GM18517 (cell line): ENCODE measurements around the gene NPC2.
"Not testable (repeated sequence)": the region's sequence is repeated elsewhere in the genome, so short reads cannot be mapped to it uniquely, and the experiment has no call there.

Source experiments
- ATAC-seq: cut with Tn5 transposase; IDR thresholded peaks from one replicate; pipeline ENCODE4 v1.9.1; 2021; ENCODE audit warnings: mild to moderate bottlenecking, moderate library complexity; ENCODE audit not compliant: unreplicated experiment

Gene NPC2

GRCh38 chr14:74472601-74473000 lies 20.5 kb downstream of the NPC2 start:
- no peak for ATAC-seq

DNA sequence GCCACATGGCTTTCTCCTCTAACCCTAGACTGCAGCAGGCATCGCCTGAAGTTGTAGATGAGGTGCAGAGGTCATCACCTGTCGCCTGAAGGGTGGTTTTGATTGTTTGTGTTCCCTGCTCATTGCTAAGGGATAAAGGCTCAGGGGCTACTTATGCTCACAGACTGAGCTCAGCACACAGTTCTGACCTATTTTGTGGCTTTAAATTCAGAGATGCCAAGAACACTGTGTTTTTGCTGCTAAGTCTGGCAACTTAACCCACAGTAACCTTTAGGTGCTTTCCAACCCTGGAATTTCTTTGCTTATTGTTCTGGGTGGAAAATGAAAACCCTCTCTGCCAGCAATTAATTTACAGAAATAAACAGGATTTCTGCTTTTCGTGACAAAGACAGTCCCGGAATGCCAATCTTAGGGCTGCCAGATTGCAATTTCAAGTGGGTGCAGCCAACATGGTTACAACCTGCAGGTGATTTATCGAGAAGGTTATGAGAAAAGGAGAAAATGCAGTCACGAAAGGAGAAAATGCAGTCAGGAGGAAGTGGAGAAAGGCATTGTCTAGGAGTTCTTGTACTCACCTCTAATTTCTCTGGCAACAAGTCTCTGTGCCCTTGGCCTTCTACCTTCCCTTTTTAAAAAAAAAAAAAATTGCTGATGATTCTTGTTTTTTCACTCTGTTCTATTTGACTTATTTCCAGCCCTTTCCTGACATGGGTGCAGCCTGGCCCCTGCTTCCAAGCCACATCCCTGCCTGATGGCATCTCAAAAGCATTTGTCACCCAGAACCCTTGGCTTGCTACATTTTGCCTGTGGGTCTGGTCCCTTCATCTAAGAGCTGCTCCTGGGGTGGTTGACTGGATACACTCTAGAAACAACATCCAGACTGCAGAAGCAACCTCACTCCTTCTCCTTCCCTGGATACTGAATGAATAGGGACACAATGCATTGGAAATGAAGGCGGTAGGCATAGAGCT lies 23.3 kb downstream of the NPC2 start:
- ATAC-seq = no peak

DNA sequence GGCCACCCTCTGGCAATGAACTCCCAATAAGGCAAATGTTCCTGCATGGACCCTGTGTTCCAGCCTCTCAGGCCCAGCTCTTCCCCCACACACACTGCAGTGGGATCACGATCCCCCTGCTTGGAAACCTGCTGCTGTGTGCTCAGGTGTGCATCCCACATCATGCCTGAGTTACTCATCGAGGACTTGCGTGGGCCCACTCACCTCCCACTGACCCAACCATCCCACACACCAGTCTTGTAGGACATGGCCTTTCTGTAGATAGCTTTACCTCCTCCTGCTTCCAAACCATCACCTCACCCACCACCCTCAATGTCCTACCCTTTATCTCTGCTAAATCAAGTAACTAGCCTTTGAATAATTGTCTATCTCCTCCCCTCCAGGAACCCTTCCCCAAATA lies 24.6 kb downstream of the NPC2 start:
- no peak for ATAC-seq

DNA sequence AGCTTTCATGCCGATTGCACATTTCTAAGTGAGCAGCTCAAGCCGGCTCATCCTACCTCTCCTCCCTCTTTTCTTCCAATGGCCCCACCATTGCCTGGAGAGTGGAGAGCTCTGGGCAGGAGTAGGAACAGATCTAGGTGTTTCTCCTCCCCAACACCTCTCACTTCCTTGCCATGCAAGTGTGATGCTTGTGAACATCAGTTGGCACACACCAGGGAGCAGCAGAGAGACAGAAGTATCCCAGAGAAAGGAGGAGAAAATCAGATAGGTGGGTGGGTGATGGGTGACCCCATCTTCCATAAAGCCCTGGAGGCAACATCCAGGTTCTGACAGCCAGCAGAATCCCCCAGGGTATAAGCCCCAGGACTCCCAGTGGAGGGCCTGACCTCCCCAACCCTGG lies 27.8 kb downstream of the NPC2 start:
- no peak for ATAC-seq

GRCh38 chr14:74464785-74465184 lies 28.3 kb downstream of the NPC2 start:
- no peak for ATAC-seq

GRCh38 chr14:74463697-74464096 lies 29.4 kb downstream of the NPC2 start:
- no peak for ATAC-seq

- ATAC-seq = no peak
Measured at GRCh38 chr14:74462993-74463392, 30.1 kb downstream of the NPC2 start.

GRCh38 chr14:74459976-74460375 lies 33.1 kb downstream of the NPC2 start:
- no peak for ATAC-seq

GRCh38 chr14:74459289-74459946 lies 33.7 kb downstream of the NPC2 start:
- ATAC-seq = no peak

DNA sequence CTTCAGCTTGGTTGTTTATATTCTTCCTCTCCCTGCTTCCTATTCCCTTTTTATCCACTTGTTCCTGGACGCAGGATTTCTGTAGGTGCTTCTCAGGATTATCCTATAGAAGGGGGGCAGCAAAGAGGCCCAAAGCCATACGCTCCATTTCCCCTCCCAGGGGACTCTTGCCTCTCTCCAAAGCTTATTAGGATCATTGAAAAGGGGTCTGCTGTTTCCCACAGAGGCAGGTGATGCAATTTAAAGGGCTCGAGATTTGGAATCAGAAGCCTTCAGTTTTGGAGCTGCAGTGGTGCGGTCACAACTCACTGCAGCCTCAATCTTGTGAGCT lies 35.6 kb downstream of the NPC2 start:
- ATAC-seq = no peak

- ATAC-seq = no peak
Measured at GRCh38 chr14:74456684-74457564, 36.2 kb downstream of the NPC2 start.

DNA sequence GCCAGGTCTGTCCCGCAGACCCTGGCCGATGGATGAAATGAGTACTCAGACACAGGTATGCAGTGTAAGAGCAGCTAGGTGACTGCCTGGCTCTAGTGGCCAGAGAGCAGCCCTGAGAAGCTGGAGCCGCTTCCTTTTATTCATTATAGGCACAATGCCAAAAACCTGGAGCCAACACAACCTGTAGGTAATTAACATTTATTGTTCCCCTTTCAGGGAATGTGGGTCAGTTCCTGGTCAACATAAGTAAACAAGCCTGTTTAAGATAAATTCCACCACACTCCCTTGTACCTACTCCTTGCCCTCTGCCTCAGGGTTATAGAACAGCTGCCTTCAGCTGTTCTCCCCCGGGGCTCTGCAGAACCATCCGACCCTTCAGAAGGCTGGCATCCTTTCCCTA lies 38.7 kb downstream of the NPC2 start:
- ATAC-seq = not testable (repeated sequence)

DNA sequence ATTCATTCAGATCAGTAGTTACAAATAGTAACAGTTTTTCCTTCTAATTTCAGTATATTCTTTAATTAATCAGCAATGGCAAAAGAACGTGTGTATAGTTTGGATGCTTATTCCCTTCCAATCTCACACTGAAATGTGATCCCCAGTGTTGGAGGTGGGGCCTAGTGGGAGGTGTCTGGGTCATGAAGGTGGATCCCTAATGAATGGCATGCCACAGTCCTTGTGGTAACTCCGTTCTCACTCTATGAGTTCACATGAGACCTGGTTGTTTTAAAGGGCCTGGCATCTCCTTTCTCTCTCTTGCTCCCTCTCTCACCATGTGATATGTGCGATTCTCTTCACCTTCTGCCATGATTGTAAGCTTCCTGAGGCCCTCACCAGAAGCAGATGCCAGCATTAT lies 48.2 kb downstream of the NPC2 start:
- ATAC-seq = no peak

GRCh38 chr14:74442757-74443156 lies 50.3 kb downstream of the NPC2 start:
- no peak for ATAC-seq

- no peak for ATAC-seq
Measured at GRCh38 chr14:74441113-74441512, 52.0 kb downstream of the NPC2 start.

DNA sequence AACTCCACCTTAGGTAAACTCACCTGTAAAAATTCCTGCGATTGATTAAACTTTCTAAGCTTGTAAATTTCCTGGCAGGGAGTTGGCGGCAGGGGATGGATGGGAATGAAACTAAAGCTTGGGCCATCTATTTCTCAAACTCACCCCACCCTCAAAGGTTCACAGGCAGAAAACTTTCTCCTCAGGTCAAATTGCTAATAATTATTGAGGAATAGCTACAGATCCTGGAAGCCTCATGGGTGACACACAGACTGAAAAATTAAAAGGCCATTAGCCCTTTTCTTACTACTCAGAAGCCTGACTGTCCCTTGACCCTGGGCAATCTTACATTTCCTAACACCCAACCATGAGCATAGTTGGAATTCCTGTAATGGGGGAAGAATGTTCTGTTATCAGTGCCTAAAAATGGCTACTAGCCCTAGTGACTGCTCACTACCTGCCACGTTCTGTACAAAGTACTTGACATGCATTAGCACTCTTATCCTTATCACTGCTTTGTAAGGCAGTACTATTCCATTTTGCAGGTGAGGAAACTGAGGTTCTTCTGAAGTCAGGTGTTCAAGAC lies 54.7 kb downstream of the NPC2 start:
- ATAC-seq = no peak

DNA sequence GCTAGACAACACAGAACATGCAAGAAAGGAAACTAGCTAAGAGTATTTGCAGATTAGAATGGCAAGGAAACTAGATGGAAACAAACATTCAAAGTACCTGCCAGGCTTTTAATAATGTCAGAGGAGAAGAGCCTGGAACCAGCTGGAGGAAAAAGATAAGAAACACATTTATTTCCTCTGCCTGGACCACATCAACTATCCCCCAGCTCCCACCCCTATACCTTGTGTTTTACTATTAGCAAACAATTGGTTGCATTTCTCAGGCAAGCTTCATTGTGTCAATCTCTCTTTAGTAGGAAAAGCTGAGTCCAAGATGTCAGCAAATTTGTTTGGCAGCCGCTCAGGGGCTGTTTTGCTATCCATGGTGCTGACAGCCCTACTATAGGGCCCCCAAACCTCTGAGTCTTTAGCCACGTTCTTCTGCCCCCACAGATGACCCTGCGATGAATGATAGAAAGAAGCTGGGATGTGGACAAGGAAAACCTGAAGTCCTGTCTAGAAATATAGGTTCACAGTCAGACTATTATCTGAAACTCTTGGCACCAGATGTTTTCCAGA lies 55.5 kb downstream of the NPC2 start:
- ATAC-seq = no peak

DNA sequence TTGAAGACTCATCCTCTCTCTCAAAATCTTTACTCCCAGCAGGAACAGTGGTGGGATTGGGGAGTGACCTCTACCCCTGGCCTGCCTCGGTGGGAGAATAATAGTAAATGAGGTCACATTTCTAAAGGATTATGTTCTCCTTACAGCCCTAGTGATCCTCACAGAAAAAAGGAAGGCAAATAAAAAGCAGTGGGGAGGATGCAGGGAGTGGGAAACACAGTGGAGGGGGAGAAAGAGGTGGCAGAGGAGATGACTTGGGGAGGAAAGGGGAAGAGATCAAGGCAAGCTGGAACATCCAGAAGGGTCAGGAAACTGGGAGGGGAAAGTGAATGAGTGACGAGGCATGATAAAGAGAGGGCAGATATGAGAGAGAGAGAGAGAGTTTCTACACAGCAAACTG lies 58.8 kb downstream of the NPC2 start:
- no peak for ATAC-seq

DNA sequence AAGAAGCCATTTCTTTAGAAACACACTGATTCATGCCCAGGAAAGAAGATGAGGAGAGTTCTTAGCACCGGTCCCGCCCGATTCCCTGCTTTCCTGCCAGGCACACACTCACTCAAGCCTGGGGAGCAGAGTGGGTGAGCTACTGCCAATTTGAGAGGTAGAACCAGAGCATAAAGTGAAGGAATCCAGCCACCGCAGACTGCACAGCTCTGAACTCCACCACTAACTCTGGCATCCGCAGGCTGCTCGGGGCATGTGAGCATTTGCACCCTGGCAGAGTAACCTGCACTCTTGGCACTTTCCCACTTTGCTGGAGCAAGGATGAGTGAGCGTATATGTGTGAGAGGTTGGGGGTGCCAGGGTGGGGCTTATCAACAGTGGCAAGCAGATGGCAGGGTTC lies 63.1 kb downstream of the NPC2 start:
- ATAC-seq = no peak
